Measurements from ENCODE around the gene INPP5A.

DNA sequence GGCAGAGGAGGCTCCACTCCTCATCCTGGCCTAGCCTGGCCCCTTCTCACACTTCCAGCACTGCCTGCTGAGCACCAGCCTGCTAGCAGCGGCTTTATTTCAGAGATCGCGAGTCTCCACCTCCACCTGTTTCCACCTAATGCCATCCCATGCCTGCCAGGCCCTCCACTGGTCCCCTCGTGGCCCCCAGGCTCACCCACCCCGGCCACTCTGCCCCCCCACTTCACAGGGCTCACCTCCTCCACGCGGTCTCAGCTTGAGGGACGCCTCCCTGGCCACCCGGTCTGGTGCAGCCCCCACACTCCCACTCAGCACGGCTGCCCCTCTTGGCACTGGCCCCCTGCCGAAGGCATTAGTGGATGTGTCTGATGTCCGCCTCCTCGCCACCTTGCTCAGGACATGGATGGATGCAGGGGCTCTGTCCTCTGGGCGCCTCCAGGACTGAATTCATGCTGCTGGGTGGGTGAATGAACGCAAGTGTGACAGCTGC lies 252.1 kb downstream of the INPP5A start:
- TF ChIP-seq, protein P1, sequence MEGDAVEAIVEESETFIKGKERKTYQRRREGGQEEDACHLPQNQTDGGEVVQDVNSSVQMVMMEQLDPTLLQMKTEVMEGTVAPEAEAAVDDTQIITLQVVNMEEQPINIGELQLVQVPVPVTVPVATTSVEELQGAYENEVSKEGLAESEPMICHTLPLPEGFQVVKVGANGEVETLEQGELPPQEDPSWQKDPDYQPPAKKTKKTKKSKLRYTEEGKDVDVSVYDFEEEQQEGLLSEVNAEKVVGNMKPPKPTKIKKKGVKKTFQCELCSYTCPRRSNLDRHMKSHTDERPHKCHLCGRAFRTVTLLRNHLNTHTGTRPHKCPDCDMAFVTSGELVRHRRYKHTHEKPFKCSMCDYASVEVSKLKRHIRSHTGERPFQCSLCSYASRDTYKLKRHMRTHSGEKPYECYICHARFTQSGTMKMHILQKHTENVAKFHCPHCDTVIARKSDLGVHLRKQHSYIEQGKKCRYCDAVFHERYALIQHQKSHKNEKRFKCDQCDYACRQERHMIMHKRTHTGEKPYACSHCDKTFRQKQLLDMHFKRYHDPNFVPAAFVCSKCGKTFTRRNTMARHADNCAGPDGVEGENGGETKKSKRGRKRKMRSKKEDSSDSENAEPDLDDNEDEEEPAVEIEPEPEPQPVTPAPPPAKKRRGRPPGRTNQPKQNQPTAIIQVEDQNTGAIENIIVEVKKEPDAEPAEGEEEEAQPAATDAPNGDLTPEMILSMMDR (IDR thresholded peaks at IDR 0.05; ENCODE audit: poor library complexity) = no peak
- TF ChIP-seq EZH2 (IDR thresholded peaks at IDR 0.05; ENCODE audit: borderline replicate concordance) = no peak
